Mucosa of descending colon (tissue), 3 donors: Measurements from ENCODE around the gene IL1RL2. TPM values are rescaled to one million over a fixed set of nuclear protein-coding genes. Genes with fewer than 3 reads are reported as not detected.

Experiments
- ATAC-seq: fragments of 200-7000 bp; cut with Tn5 transposase; one replicate; pipeline ENCODE4 v1.9.1; 2020; ENCODE audit warnings: mild to moderate bottlenecking, moderate library complexity
- DNase-seq, 3 donors: peaks; one replicate each; pipeline ENCODE4 v3.0.0-alpha.2; 2020
- H3K36me3 ChIP-seq: fragments of 200-600 bp; one replicate; pipeline ENCODE4 v1.8.0; 2021; ENCODE audit warnings: low read depth, mild to moderate bottlenecking
- H3K4me1 ChIP-seq: fragments of 200-600 bp; one replicate; pipeline ENCODE4 v1.8.0; 2021; ENCODE audit warnings: low read depth, mild to moderate bottlenecking
- H3K4me3 ChIP-seq: fragments of 200-600 bp; one replicate; pipeline ENCODE4 v1.8.0; 2021; ENCODE audit warnings: mild to moderate bottlenecking
- H3K9me3 ChIP-seq: fragments of 200-600 bp; one replicate; pipeline ENCODE4 v1.8.0; 2021; ENCODE audit warnings: mild to moderate bottlenecking
- CTCF ChIP-seq: fragments of 200-600 bp; IDR thresholded peaks from one replicate; pipeline ENCODE4 v1.8.0; 2022; ENCODE audit warnings: antibody characterized with exemption, mild to moderate bottlenecking
- intact Hi-C, 2 donors: fragments of 100-400 bp; cut with DNase I in 1 of 2; cut with micrococcal nuclease in 1 of 2; formaldehyde crosslinking; loops; one replicate each; pipeline versions ENCODE4 v1.11.0 to v1.11.1; 2022; cut with DNase I, micrococcal nuclease
- total RNA-seq, 3 donors: library from RNA; stranded (reverse); fragmentation: NEBNext Ultra II Directional in 2 of 3; extraction: Animal tissue kit (Norgen Biotek cat#: 25700) in 2 of 3; gene quantifications; one replicate each; pipeline versions ENCODE4 v1.2.1 to v1.2.4, GENCODE V29; 2021 to 2023
- donor health status: DM: no; HTN: no; CAD: no; lungs with moderate emphysema.
- donor health status: DM: no; HTN: no; CAD: no.
- donor health status: DM: no; HTN: yes; CAD: no.

Gene IL1RL2
- total RNA-seq, 3 donors from 2014 or later: 1.5 to 1.7 (median 1.5) TPM

- no peak for TF ChIP-seq CTCF
- ATAC-seq (no peak), DNase-seq (no peak)
- Histone ChIP-seq H3K9me3 (peaks cover 9% of the 10 kb centered on the region), H3K4me3 (no peak overlapping the region), H3K4me1 (peaks cover 4% of the 10 kb centered on the region), H3K36me3 (no peaks in the 10 kb centered on the region)
- intact Hi-C loops: loop anchor here in 1 of 2 donors (10.0 kb wide), 1 partner anchor 125 kb away; no protein-coding TSS in a partner anchor
Measured at GRCh38 chr2:102149644-102150455, 37.0 kb upstream of the IL1RL2 start.

- no peak for ATAC-seq
- DNase-seq: no peak
Measured at GRCh38 chr2:102154364-102154763, 32.5 kb upstream of the IL1RL2 start.

GRCh38 chr2:102154946-102155702 lies 31.7 kb upstream of the IL1RL2 start:
- TF ChIP-seq CTCF: no peak
- DNase-seq (no peak), ATAC-seq (no peak)
- intact Hi-C loops: no loop called here
- H3K4me3 ChIP-seq: no peak overlapping the region
- no peaks in the 10 kb centered on the region for H3K9me3 ChIP-seq
- no peaks in the 10 kb centered on the region for H3K36me3 ChIP-seq
- H3K4me1 ChIP-seq: no peaks in the 10 kb centered on the region

More at GRCh38 chr2:102154364-102154763, 32.5 kb upstream of the IL1RL2 start:
- intact Hi-C loops: no loop called here
- Histone ChIP-seq H3K36me3 (no peaks in the 10 kb centered on the region), H3K4me3 (no peak overlapping the region), H3K4me1 (no peaks in the 10 kb centered on the region), H3K9me3 (no peaks in the 10 kb centered on the region)
- TF ChIP-seq CTCF: no peak

GRCh38 chr2:102155703-102156515 lies 30.9 kb upstream of the IL1RL2 start:
- ATAC-seq (peak; percentile 30), DNase-seq (peak in 1 of 3 donors; percentile 23)
- intact Hi-C loops: no loop called here
- no peaks in the 10 kb centered on the region for H3K9me3 ChIP-seq
- no peak for TF ChIP-seq CTCF
- H3K4me3 ChIP-seq: no peak overlapping the region
- H3K4me1 ChIP-seq: no peaks in the 10 kb centered on the region
- no peaks in the 10 kb centered on the region for H3K36me3 ChIP-seq

GRCh38 chr2:102158011-102158755 lies 28.6 kb upstream of the IL1RL2 start:
- no peaks in the 10 kb centered on the region for H3K9me3 ChIP-seq
- no peaks in the 10 kb centered on the region for H3K36me3 ChIP-seq
- TF ChIP-seq CTCF: no peak
- DNase-seq (no peak), ATAC-seq (no peak)
- intact Hi-C loops: no loop called here
- peaks cover 5% of the 10 kb centered on the region for H3K4me1 ChIP-seq
- no peak overlapping the region for H3K4me3 ChIP-seq
